ENCODE data around the gene ALOX12B.
A peak's percentile ranks its signal among the peaks of the same experiment; 100 is the strongest.

The ALOX12B gene

GRCh38 chr17:8121681-8122421 lies 34.3 kb upstream of the ALOX12B start:
- Mint-ChIP-seq H3K4me1 (peaks cover 79% of the 10 kb centered on the region), H3K27ac (no peak overlapping the region), H3K4me3 (peak overlapping the region; percentile 93), H3K36me3 (ENCODE audit: low read depth) (peaks cover 17% of the 10 kb centered on the region), H3K9me3 (peaks cover 3% of the 10 kb centered on the region), H3K27me3 (peaks cover 60% of the 10 kb centered on the region)
- ATAC-seq (peak; percentile 12), DNase-seq (peak; percentile 79)

GRCh38 chr17:8121407-8121680 lies 33.8 kb upstream of the ALOX12B start:
- peaks cover 65% of the 10 kb centered on the region for H3K27me3 Mint-ChIP-seq
- peaks cover 17% of the 10 kb centered on the region for H3K36me3 Mint-ChIP-seq (ENCODE audit: low read depth)

GRCh38 chr17:8120520-8121406 lies 33.2 kb upstream of the ALOX12B start:
- ATAC-seq (peak; percentile 1), DNase-seq (peak; percentile 81)
- H3K9me3 Mint-ChIP-seq = peaks cover 3% of the 10 kb centered on the region
- peak overlapping the region; percentile 90 for H3K4me3 Mint-ChIP-seq
- peak overlapping the region; percentile 98 for H3K27ac Mint-ChIP-seq
- H3K4me1 Mint-ChIP-seq = peaks cover 71% of the 10 kb centered on the region
- H3K27me3 Mint-ChIP-seq = peaks cover 66% of the 10 kb centered on the region
- H3K36me3 Mint-ChIP-seq (ENCODE audit: low read depth) = peaks cover 15% of the 10 kb centered on the region

More at GRCh38 chr17:8121407-8121680, 33.8 kb upstream of the ALOX12B start:
- Mint-ChIP-seq H3K27ac (no peak overlapping the region), H3K4me1 (peaks cover 76% of the 10 kb centered on the region), H3K4me3 (peak overlapping the region; percentile 90), H3K9me3 (peaks cover 3% of the 10 kb centered on the region)
- DNase-seq = no peak
- ATAC-seq = no peak

GRCh38 chr17:8119581-8120519 lies 32.3 kb upstream of the ALOX12B start:
- Mint-ChIP-seq H3K9me3 (peaks cover 3% of the 10 kb centered on the region), H3K27ac (peak overlapping the region; percentile 98), H3K4me1 (peaks cover 63% of the 10 kb centered on the region), H3K36me3 (ENCODE audit: low read depth) (peaks cover 12% of the 10 kb centered on the region), H3K27me3 (peaks cover 69% of the 10 kb centered on the region), H3K4me3 (peak overlapping the region; percentile 90)
- ATAC-seq = peak; percentile 71
- DNase-seq = peak; percentile 91

- peak overlapping the region; percentile 98 for H3K27ac Mint-ChIP-seq
- peaks cover 12% of the 10 kb centered on the region for H3K36me3 Mint-ChIP-seq (ENCODE audit: low read depth)
- DNase-seq = peak; percentile 91
- peaks cover 3% of the 10 kb centered on the region for H3K9me3 Mint-ChIP-seq
- peak overlapping the region; percentile 90 for H3K4me3 Mint-ChIP-seq
- ATAC-seq = peak; percentile 57
- H3K27me3 Mint-ChIP-seq = peaks cover 67% of the 10 kb centered on the region
- H3K4me1 Mint-ChIP-seq = peaks cover 54% of the 10 kb centered on the region
Measured at GRCh38 chr17:8118769-8119580, 31.5 kb upstream of the ALOX12B start.

- Mint-ChIP-seq H3K27me3 (peaks cover 65% of the 10 kb centered on the region), H3K36me3 (ENCODE audit: low read depth) (peaks cover 12% of the 10 kb centered on the region), H3K4me3 (peak within 1 kb of the TSS; percentile 90), H3K27ac (peak within 1 kb of the TSS; percentile 98), H3K9me3 (peaks cover 3% of the 10 kb centered on the region), H3K4me1 (peaks cover 46% of the 10 kb centered on the region)
- ATAC-seq (no peak), DNase-seq (no peak)
Measured at GRCh38 chr17:8117980-8118768, 30.7 kb upstream of the ALOX12B start, which contains the start of gene ALOXE3. ALOXE3 (minus strand) TSS chr17:8118514; CDS start chr17:8117990, 524 bp downstream.

GRCh38 chr17:8117367-8117979 lies 30.0 kb upstream of the ALOX12B start:
- H3K4me1 Mint-ChIP-seq = peaks cover 39% of the 10 kb centered on the region
- ATAC-seq (no peak), DNase-seq (no peak)
- H3K4me3 Mint-ChIP-seq = peak overlapping the region; percentile 90
- H3K9me3 Mint-ChIP-seq = peaks cover 3% of the 10 kb centered on the region
- H3K36me3 Mint-ChIP-seq (ENCODE audit: low read depth) = peaks cover 12% of the 10 kb centered on the region
- H3K27ac Mint-ChIP-seq = no peak overlapping the region
- H3K27me3 Mint-ChIP-seq = peaks cover 65% of the 10 kb centered on the region

- no peak for ATAC-seq
- Mint-ChIP-seq H3K36me3 (ENCODE audit: low read depth) (peaks cover 12% of the 10 kb centered on the region), H3K4me3 (no peak overlapping the region), H3K9me3 (peaks cover 3% of the 10 kb centered on the region), H3K27ac (no peak overlapping the region), H3K27me3 (peaks cover 64% of the 10 kb centered on the region), H3K4me1 (peaks cover 37% of the 10 kb centered on the region)
- no peak for DNase-seq
Measured at GRCh38 chr17:8116776-8117175, 29.3 kb upstream of the ALOX12B start.

GRCh38 chr17:8110907-8111306 lies 23.4 kb upstream of the ALOX12B start:
- no peak overlapping the region for H3K4me3 Mint-ChIP-seq

GRCh38 chr17:8110456-8110804 lies 22.9 kb upstream of the ALOX12B start:
- H3K4me3 Mint-ChIP-seq = no peak overlapping the region
- DNase-seq (no peak), ATAC-seq (no peak)
- no peak overlapping the region for H3K27ac Mint-ChIP-seq
- H3K36me3 Mint-ChIP-seq (ENCODE audit: low read depth) = no peaks in the 10 kb centered on the region
- no peaks in the 10 kb centered on the region for H3K9me3 Mint-ChIP-seq
- H3K4me1 Mint-ChIP-seq = peaks cover 4% of the 10 kb centered on the region
- H3K27me3 Mint-ChIP-seq = peaks cover 25% of the 10 kb centered on the region

More at GRCh38 chr17:8110907-8111306, 23.4 kb upstream of the ALOX12B start:
- H3K4me1 Mint-ChIP-seq = peaks cover 4% of the 10 kb centered on the region
- no peaks in the 10 kb centered on the region for H3K36me3 Mint-ChIP-seq (ENCODE audit: low read depth)
- DNase-seq (no peak), ATAC-seq (no peak)
- no peaks in the 10 kb centered on the region for H3K9me3 Mint-ChIP-seq
- no peak overlapping the region for H3K27ac Mint-ChIP-seq
- H3K27me3 Mint-ChIP-seq = peaks cover 29% of the 10 kb centered on the region

GRCh38 chr17:8109661-8110455 lies 22.3 kb upstream of the ALOX12B start:
- ATAC-seq = peak; percentile 90
- peaks cover 4% of the 10 kb centered on the region for H3K4me1 Mint-ChIP-seq
- H3K27ac Mint-ChIP-seq = no peak overlapping the region
- peak; percentile 83 for DNase-seq
- no peaks in the 10 kb centered on the region for H3K36me3 Mint-ChIP-seq (ENCODE audit: low read depth)
- H3K27me3 Mint-ChIP-seq = peaks cover 20% of the 10 kb centered on the region
- no peaks in the 10 kb centered on the region for H3K9me3 Mint-ChIP-seq
- H3K4me3 Mint-ChIP-seq = no peak overlapping the region
